GM23338 (cell line): ENCODE data around the gene ANO7. TPM values are rescaled to one million over a fixed set of nuclear protein-coding genes. Genes with fewer than 3 reads are reported as not detected.

Experiments
- ATAC-seq: fragments of 200-7000 bp; cut with Tn5 transposase; 3 replicates; pipeline ENCODE4 v1.9.1; 2020
- DNase-seq: peaks from one replicate; pipeline ENCODE4 v3.0.0-alpha.2; 2015; ENCODE audit warnings: low spot score
- H2AFZ ChIP-seq: fragments of 200-600 bp; sonication (generic); 2 replicates; pipeline ENCODE4 v1.8.0; 2016; ENCODE audit warnings: antibody characterized with exemption, mild to moderate bottlenecking, moderate library complexity
- H3F3A ChIP-seq: fragments of 200-600 bp; sonication (generic); replicated peaks from 2 replicates; pipeline ENCODE4 v1.8.0; 2017; ENCODE audit warnings: antibody characterized with exemption, mixed run types, low read depth
- H3K27ac ChIP-seq: fragments of 200-600 bp; sonication (generic); 2 replicates; pipeline ENCODE4 v1.6.1; 2016; ENCODE audit warnings: low read depth
- H3K27me3 ChIP-seq: fragments of 200-600 bp; sonication (generic); 2 replicates; pipeline ENCODE4 v1.8.0; 2016; ENCODE audit warnings: mild to moderate bottlenecking, mixed run types, moderate library complexity; ENCODE audit not compliant: insufficient read depth
- H3K36me3 ChIP-seq: fragments of 200-600 bp; sonication (generic); 2 replicates; pipeline ENCODE4 v1.8.0; 2016; ENCODE audit warnings: mild to moderate bottlenecking; ENCODE audit not compliant: insufficient read depth
- H3K4me1 ChIP-seq: fragments of 200-600 bp; sonication (generic); 2 replicates; pipeline ENCODE4 v1.8.0; 2016; ENCODE audit warnings: mild to moderate bottlenecking, moderate library complexity; ENCODE audit not compliant: insufficient read depth
- H3K4me2 ChIP-seq: fragments of 200-600 bp; sonication (generic); 2 replicates; pipeline ENCODE4 v1.7.1; 2017; ENCODE audit warnings: mixed run types
- H3K4me3 ChIP-seq: fragments of 200-600 bp; sonication (generic); 2 replicates; pipeline ENCODE4 v1.6.1; 2016; ENCODE audit warnings: mixed run types
- H3K79me2 ChIP-seq: fragments of 200-600 bp; sonication (generic); replicated peaks from 2 replicates; pipeline ENCODE4 v1.8.0; 2017; ENCODE audit warnings: mild to moderate bottlenecking; ENCODE audit not compliant: insufficient read depth
- H3K9me2 ChIP-seq: fragments of 200-600 bp; sonication (generic); 2 replicates; pipeline ENCODE4 v1.8.0; 2017; ENCODE audit not compliant: insufficient read depth
- H4K20me1 ChIP-seq: fragments of 200-600 bp; sonication (generic); replicated peaks from 2 replicates; pipeline ENCODE4 v1.8.0; 2017; ENCODE audit warnings: mild to moderate bottlenecking; ENCODE audit not compliant: insufficient read depth
- H3K27ac Mint-ChIP-seq: 2 replicates; pipeline ENCODE4 v1.8.0; 2020; ENCODE audit warnings: inconsistent platforms, mild to moderate bottlenecking, moderate library complexity, mixed read lengths
- H3K27me3 Mint-ChIP-seq: 3 replicates; pipeline ENCODE4 v1.8.0; 2022; ENCODE audit warnings: low read depth, mild to moderate bottlenecking, moderate library complexity, mixed read lengths, inconsistent platforms; ENCODE audit not compliant: insufficient read depth, poor library complexity
- H3K36me3 Mint-ChIP-seq: 3 replicates; pipeline ENCODE4 v1.8.0; 2021; ENCODE audit warnings: low read depth, mild to moderate bottlenecking, inconsistent platforms, moderate library complexity, mixed read lengths
- H3K4me1 Mint-ChIP-seq: 3 replicates; pipeline ENCODE4 v1.8.0; 2020; ENCODE audit warnings: mild to moderate bottlenecking, inconsistent platforms, mixed read lengths
- H3K4me3 Mint-ChIP-seq: 3 replicates; pipeline ENCODE4 v1.8.0; 2021; ENCODE audit warnings: moderate library complexity, mild to moderate bottlenecking, inconsistent platforms, mixed read lengths
- H3K9me3 Mint-ChIP-seq: 3 replicates; pipeline ENCODE4 v1.8.0; 2020; ENCODE audit warnings: moderate library complexity, mild to moderate bottlenecking, inconsistent platforms, mixed read lengths
- CREB1 ChIP-seq: fragments of 250-450 bp; sonication (Bioruptor Pico); IDR thresholded peaks from 2 replicates; pipeline ENCODE4 v1.5.0; 2020; ENCODE audit warnings: low read depth, mild to moderate bottlenecking, moderate library complexity
- EZH2 ChIP-seq: fragments of 200-600 bp; sonication (generic); IDR thresholded peaks from one replicate; pipeline ENCODE4 v1.8.0; 2017; ENCODE audit warnings: antibody characterized with exemption, mild to moderate bottlenecking, low read depth; ENCODE audit not compliant: unreplicated experiment
- EZH2phosphoT487 ChIP-seq: fragments of 200-600 bp; sonication (generic); IDR thresholded peaks from one replicate; pipeline ENCODE4 v1.8.1; 2018; ENCODE audit warnings: antibody characterized with exemption; ENCODE audit not compliant: unreplicated experiment
- JUNB ChIP-seq: IDR thresholded peaks from one replicate; pipeline ENCODE4 v1.6.1; 2016; ENCODE audit warnings: antibody characterized with exemption; ENCODE audit not compliant: unreplicated experiment
- NANOG ChIP-seq: IDR thresholded peaks from 2 replicates; pipeline ENCODE4 v1.6.1; 2016; ENCODE audit warnings: antibody characterized with exemption, borderline replicate concordance
- POLR2AphosphoS5 ChIP-seq: IDR thresholded peaks from 2 replicates; pipeline ENCODE4 v1.6.1; 2016; ENCODE audit warnings: antibody characterized with exemption, low read depth
- STAT1 ChIP-seq: IDR thresholded peaks from one replicate; pipeline ENCODE4 v1.6.1; 2016; ENCODE audit warnings: antibody characterized with exemption; ENCODE audit not compliant: unreplicated experiment
- ZNF114 ChIP-seq: fragments of 250-450 bp; sonication (Bioruptor Pico); IDR thresholded peaks from 2 replicates; pipeline ENCODE4 v1.5.0; 2020; ENCODE audit warnings: mild to moderate bottlenecking, moderate library complexity
- ZNF331 ChIP-seq: fragments of 250-450 bp; sonication (Bioruptor Pico); IDR thresholded peaks from 2 replicates; pipeline ENCODE4 v1.5.0; 2020; ENCODE audit warnings: low read depth, mild to moderate bottlenecking, moderate library complexity
- polyA plus RNA-seq: library from polyadenylated mRNA; unstranded; fragments of >200 nt; fragmentation: Nextera tagmentation; extraction: Ambion mirVana; gene quantifications from 2 replicates; pipeline ENCODE4 v1.2.1, GENCODE V29; 2016
- total RNA-seq: library from RNA; depleted of rRNA; stranded (reverse); fragments of >200 nt; shearing (Covaris generic); gene quantifications from 2 replicates; pipeline ENCODE4 v1.2.3, GENCODE V29; 2014
- TF ChIP-seq, protein P1 (sequence below): fragments of 250-450 bp; sonication (Bioruptor Pico); IDR thresholded peaks from 2 replicates; pipeline ENCODE4 v1.5.0; 2020; ENCODE audit warnings: mild to moderate bottlenecking, moderate library complexity
- TF ChIP-seq, protein P2 (sequence below): IDR thresholded peaks from 2 replicates; pipeline ENCODE4 v1.6.1; 2016; ENCODE audit warnings: antibody characterized with exemption
- TF ChIP-seq, protein P3 (sequence below): IDR thresholded peaks from one replicate; pipeline ENCODE4 v1.6.1; 2018; ENCODE audit warnings: antibody characterized with exemption; ENCODE audit not compliant: unreplicated experiment
- TF ChIP-seq, protein P4 (sequence below), 2 experiments: fragments of 200-600 bp in 1 of 2; sonication (generic) in 1 of 2; conservative IDR thresholded peaks; 2 replicates each; pipeline versions ENCODE4 v1.5.1 to v1.6.1; 2016 to 2017; ENCODE audit warnings: antibody characterized with exemption in 2 of 2, low read depth in 2 of 2, mild to moderate bottlenecking in 2 of 2, moderate library complexity in 1 of 2

Gene ANO7
- total and polyA plus RNA-seq, 2 experiments from 2014 or later: 3.6 to 5.1 TPM

DNA sequence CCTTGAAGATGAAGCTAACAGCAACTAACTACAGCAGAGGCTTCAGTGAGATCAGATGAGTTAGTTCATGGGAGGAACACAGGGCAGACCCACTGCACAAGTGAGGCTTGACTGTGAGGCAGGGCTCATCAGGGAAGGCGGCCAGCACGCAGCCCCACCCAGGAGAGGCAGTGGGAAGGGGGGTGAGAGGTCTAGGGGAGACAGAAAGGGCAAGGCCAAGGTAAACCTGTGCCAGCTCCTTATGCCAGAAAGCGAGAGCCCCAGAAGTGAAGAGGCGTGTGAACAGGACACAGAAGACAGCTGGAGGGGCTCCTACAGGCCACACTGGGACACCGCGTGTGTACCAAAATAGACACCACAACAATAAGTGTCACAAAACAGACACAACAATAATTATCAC lies 48.6 kb downstream of the ANO7 start:
- Histone ChIP-seq H3K9me2 (no peaks in the 10 kb centered on the region), H4K20me1 (peaks cover 27% of the 10 kb centered on the region), H3K27ac (no peak overlapping the region), H3K4me2 (no peak overlapping the region), H3K4me3 (no peak overlapping the region), H2AFZ (no peak overlapping the region), H3K27me3 (no peaks in the 10 kb centered on the region), H3K4me1 (no peaks in the 10 kb centered on the region), H3F3A (no peaks in the 10 kb centered on the region), H3K79me2 (0 out of 2 replicates have a peak, but pooled peaks cover 7% of the 10 kb centered on the region), H3K36me3 (peaks cover 58% of the 10 kb centered on the region)
- no peaks in the 10 kb centered on the region for H3K9me3 Mint-ChIP-seq
- H3K36me3 Mint-ChIP-seq: peaks cover 95% of the 10 kb centered on the region
- no peak overlapping the region for H3K27ac Mint-ChIP-seq
- DNase-seq (no peak), ATAC-seq (no peak)
- peaks cover 27% of the 10 kb centered on the region for H3K27me3 Mint-ChIP-seq
- H3K4me3 Mint-ChIP-seq: no peak overlapping the region
- H3K4me1 Mint-ChIP-seq: no peaks in the 10 kb centered on the region
- TF ChIP-seq JUNB: no peak
- TF ChIP-seq STAT1: no peak
- TF ChIP-seq NANOG: no peak
- no peak for TF ChIP-seq EZH2
- TF ChIP-seq ZNF114: no peak
- TF ChIP-seq EZH2phosphoT487: no peak
- TF ChIP-seq POLR2AphosphoS5: no peak
- TF ChIP-seq, protein P1, sequence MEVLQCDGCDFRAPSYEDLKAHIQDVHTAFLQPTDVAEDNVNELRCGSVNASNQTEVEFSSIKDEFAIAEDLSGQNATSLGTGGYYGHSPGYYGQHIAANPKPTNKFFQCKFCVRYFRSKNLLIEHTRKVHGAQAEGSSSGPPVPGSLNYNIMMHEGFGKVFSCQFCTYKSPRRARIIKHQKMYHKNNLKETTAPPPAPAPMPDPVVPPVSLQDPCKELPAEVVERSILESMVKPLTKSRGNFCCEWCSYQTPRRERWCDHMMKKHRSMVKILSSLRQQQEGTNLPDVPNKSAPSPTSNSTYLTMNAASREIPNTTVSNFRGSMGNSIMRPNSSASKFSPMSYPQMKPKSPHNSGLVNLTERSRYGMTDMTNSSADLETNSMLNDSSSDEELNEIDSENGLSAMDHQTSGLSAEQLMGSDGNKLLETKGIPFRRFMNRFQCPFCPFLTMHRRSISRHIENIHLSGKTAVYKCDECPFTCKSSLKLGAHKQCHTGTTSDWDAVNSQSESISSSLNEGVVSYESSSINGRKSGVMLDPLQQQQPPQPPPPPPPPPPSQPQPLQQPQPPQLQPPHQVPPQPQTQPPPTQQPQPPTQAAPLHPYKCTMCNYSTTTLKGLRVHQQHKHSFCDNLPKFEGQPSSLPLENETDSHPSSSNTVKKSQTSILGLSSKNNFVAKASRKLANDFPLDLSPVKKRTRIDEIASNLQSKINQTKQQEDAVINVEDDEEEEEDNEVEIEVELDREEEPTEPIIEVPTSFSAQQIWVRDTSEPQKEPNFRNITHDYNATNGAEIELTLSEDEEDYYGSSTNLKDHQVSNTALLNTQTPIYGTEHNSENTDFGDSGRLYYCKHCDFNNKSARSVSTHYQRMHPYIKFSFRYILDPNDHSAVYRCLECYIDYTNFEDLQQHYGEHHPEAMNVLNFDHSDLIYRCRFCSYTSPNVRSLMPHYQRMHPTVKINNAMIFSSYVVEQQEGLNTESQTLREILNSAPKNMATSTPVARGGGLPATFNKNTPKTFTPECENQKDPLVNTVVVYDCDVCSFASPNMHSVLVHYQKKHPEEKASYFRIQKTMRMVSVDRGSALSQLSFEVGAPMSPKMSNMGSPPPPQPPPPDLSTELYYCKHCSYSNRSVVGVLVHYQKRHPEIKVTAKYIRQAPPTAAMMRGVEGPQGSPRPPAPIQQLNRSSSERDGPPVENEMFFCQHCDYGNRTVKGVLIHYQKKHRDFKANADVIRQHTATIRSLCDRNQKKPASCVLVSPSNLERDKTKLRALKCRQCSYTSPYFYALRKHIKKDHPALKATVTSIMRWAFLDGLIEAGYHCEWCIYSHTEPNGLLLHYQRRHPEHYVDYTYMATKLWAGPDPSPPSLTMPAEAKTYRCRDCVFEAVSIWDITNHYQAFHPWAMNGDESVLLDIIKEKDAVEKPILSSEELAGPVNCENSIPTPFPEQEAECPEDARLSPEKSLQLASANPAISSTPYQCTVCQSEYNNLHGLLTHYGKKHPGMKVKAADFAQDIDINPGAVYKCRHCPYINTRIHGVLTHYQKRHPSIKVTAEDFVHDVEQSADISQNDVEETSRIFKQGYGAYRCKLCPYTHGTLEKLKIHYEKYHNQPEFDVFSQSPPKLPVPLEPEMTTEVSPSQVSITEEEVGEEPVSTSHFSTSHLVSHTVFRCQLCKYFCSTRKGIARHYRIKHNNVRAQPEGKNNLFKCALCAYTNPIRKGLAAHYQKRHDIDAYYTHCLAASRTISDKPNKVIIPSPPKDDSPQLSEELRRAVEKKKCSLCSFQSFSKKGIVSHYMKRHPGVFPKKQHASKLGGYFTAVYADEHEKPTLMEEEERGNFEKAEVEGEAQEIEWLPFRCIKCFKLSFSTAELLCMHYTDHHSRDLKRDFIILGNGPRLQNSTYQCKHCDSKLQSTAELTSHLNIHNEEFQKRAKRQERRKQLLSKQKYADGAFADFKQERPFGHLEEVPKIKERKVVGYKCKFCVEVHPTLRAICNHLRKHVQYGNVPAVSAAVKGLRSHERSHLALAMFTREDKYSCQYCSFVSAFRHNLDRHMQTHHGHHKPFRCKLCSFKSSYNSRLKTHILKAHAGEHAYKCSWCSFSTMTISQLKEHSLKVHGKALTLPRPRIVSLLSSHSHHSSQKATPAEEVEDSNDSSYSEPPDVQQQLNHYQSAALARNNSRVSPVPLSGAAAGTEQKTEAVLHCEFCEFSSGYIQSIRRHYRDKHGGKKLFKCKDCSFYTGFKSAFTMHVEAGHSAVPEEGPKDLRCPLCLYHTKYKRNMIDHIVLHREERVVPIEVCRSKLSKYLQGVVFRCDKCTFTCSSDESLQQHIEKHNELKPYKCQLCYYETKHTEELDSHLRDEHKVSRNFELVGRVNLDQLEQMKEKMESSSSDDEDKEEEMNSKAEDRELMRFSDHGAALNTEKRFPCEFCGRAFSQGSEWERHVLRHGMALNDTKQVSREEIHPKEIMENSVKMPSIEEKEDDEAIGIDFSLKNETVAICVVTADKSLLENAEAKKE: no peak
- no peak for TF ChIP-seq CREB1 (CRISPR knock-in tag)
- TF ChIP-seq, protein P2, sequence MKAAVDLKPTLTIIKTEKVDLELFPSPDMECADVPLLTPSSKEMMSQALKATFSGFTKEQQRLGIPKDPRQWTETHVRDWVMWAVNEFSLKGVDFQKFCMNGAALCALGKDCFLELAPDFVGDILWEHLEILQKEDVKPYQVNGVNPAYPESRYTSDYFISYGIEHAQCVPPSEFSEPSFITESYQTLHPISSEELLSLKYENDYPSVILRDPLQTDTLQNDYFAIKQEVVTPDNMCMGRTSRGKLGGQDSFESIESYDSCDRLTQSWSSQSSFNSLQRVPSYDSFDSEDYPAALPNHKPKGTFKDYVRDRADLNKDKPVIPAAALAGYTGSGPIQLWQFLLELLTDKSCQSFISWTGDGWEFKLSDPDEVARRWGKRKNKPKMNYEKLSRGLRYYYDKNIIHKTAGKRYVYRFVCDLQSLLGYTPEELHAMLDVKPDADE: no peak
- TF ChIP-seq, protein P3, sequence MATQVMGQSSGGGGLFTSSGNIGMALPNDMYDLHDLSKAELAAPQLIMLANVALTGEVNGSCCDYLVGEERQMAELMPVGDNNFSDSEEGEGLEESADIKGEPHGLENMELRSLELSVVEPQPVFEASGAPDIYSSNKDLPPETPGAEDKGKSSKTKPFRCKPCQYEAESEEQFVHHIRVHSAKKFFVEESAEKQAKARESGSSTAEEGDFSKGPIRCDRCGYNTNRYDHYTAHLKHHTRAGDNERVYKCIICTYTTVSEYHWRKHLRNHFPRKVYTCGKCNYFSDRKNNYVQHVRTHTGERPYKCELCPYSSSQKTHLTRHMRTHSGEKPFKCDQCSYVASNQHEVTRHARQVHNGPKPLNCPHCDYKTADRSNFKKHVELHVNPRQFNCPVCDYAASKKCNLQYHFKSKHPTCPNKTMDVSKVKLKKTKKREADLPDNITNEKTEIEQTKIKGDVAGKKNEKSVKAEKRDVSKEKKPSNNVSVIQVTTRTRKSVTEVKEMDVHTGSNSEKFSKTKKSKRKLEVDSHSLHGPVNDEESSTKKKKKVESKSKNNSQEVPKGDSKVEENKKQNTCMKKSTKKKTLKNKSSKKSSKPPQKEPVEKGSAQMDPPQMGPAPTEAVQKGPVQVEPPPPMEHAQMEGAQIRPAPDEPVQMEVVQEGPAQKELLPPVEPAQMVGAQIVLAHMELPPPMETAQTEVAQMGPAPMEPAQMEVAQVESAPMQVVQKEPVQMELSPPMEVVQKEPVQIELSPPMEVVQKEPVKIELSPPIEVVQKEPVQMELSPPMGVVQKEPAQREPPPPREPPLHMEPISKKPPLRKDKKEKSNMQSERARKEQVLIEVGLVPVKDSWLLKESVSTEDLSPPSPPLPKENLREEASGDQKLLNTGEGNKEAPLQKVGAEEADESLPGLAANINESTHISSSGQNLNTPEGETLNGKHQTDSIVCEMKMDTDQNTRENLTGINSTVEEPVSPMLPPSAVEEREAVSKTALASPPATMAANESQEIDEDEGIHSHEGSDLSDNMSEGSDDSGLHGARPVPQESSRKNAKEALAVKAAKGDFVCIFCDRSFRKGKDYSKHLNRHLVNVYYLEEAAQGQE: no peak
- TF ChIP-seq, protein P4, sequence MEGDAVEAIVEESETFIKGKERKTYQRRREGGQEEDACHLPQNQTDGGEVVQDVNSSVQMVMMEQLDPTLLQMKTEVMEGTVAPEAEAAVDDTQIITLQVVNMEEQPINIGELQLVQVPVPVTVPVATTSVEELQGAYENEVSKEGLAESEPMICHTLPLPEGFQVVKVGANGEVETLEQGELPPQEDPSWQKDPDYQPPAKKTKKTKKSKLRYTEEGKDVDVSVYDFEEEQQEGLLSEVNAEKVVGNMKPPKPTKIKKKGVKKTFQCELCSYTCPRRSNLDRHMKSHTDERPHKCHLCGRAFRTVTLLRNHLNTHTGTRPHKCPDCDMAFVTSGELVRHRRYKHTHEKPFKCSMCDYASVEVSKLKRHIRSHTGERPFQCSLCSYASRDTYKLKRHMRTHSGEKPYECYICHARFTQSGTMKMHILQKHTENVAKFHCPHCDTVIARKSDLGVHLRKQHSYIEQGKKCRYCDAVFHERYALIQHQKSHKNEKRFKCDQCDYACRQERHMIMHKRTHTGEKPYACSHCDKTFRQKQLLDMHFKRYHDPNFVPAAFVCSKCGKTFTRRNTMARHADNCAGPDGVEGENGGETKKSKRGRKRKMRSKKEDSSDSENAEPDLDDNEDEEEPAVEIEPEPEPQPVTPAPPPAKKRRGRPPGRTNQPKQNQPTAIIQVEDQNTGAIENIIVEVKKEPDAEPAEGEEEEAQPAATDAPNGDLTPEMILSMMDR (conservative IDR thresholded peaks at IDR 0.05; ENCODE audit: low read depth in 2 of 2): no peak
- no peak for TF ChIP-seq ZNF331 (CRISPR knock-in tag)
